GM19025 (cell line): ENCODE data around the gene GNG7.
"Not testable (repeated sequence)": the region's sequence is repeated elsewhere in the genome, so short reads cannot be mapped to it uniquely, and the experiment has no call there.

Experiments used
- ATAC-seq: cut with Tn5 transposase; IDR thresholded peaks from one replicate; pipeline ENCODE4 v1.9.1; 2021; ENCODE audit warnings: mild to moderate bottlenecking, low read depth, moderate library complexity; ENCODE audit not compliant: unreplicated experiment

The GNG7 gene

DNA sequence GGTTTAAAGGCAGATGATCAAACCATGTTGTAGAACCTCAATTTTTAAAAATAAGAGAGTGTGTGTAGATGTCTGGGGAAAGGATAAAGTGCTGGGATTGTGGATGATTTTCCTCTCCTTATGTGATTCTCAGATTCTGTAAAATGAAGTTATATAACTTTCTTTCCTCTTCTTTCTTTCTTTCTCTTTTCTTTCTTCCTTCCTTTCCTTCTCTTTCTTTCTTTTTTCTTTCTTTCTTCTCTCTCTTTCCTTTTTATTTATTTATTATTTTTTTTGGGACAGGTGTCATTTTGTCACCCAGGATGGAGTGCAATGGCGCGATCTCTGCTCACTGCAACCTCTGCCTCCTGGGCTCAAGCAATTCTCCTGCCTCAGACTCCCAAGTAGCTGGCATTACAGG, 144.0 kb downstream of the GNG7 start:
- no peak for ATAC-seq

DNA sequence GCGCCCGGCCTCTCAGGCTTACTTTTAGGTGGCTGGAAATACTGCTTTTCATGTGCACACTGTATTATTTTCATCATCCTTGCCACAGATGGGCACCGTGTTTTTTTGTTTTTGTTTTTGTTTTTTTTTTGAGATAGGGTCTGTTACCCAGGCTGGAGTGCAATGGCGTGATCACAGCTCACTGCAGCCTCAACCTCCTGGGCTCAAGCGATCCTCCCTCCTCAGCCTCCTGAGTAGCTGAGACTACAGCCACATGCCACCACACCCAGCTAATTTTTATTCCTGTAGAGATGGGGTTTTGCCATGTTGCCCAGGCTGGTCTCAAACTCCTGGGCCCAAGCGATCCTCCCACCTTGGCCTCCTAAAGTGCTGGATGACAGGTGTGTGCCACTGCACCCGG, 144.4 kb downstream of the GNG7 start:
- ATAC-seq = not testable (repeated sequence)

DNA sequence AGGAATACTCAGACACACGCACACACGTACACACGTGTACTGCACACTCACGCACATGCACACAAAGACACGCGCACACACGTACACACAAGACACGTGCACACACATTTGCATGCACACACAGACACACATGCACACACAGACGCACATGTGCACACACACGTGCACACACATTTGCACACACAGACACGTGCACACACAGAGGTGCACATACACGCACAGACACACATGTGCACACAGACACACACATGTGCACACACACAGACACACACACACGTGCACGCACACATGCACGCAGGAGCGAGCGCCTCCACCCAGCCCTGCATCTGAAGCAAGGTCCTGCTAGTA, 145.4 kb downstream of the GNG7 start:
- no peak for ATAC-seq

DNA sequence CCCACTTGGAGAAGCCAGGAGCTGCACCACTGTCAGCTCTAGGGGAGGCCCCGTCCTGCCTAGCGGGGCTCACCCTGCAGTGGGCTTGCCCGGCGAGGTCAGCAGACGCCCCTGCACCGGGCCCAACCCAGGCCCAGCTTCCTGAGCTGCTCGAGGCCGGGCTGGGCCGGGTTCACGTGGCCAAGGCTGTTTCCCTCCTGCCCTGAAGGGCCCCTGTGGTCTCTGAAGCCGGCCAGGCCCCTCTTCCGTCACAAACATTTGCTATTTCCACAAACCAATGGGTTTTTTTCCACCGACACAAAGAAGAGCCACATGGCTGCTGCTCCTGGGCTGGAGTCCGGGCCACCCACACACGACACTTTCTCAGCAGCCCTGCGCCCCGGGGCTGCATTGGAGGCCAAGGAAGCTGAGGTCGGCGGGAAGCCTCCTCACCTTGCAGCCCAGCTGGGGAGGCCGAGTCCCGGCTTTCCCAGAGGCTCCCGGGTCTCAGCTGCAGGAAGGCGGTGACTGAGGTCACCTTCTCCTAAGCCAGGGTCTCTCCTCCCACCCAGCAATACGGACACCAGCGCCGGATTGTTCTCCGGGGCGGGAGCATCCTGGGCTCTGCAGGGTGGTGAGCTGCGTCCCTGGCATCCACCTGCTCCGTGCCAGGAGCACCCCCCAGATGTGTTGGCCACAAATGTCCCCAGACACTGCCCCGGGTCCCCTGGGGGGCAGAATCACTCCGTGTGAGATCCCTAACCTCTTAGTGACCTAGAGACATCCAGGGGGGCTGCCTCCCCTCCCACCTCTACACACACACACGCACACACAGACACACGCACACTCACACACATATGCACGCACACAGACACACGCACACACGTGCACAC, 146.0 kb downstream of the GNG7 start:
- no peak for ATAC-seq

DNA sequence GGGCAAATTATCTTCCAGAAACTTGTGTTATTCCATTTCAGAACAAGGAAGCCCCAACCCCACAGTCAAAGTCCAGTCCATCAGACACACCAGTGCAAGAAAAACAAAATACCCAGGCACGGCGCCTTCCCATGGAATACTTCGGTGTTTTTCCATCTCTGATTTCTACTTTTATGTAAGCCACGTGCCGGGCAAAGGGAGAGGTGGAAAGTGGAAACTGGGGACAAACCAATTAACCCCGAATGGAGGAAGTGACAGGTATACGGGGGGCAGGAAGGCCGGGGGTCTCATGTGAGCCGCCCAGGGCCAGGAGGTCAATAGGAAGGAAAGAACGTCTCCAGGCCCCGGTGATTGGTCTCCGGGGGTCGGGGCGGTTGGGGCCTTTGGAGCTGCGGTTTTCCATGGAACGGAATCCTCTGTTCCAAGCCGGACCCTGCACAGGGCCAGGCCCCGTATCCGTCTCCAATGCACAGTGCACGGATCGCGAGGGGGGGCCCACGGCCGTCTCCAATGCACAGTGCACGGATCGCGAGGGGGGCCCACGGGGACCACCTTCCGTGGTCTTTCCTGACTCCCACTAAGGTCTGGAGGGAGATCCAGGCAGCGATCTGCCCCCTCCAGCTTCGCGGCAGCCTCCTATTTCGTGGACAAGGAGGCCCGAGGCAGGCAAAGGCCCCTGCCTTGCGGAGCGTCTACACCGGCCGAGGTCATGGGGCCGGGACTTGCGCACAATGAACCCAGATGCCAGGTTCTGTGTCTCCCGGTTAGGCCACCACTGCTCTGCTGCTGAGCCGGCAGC, 146.9 kb downstream of the GNG7 start:
- no peak for ATAC-seq

DNA sequence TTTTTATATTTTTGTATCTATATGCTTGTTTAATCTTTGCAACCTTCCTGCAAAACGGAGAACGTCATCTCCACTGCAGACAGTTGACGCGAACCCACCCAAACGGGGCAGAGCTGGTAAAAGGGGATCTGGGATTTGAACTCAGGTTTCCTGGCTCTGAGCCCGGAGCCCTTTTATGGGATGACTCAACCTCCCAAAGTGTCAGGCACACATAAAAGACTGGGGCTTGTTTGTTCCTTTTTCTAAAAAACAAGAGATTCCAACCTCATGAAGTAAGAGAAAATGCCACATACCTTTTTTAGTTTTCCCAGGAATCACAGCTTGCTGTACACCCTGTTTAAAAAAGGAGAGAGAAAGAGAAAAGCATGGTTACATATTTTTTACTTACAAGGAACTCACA, 147.6 kb downstream of the GNG7 start:
- ATAC-seq = no peak

DNA sequence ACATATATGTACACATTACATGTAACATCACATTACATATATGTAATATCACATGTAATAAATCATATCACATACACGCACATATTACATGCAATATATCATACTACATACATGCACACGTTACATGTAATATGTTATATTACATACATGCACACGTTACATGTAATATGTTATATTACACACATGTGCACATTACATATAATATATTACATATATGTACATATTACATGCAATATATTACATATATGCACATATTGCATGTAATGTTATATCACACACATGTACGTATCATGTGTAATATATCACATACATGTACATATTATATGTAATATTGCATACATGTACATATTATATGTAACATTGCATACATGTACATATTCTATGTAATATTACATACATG, 149.0 kb downstream of the GNG7 start:
- no peak for ATAC-seq

DNA sequence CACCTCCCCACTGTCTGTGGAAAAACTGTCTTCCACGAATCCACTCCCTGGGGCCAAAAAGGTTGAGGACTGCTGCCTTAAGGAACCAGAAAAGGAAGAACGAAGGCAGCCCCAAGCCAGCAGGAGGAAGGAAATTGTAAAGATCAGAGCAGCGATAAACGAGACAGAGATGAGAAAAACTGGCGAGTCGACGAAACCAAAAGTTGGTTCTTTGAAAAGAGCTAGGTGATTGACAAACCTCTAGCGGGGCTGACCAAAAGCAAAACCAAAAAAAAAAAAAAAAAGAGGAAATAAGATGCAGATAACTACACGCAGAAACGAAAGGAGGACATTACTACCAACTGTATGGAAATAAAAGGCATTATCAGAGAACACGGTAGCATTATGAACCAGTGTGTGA, 149.6 kb downstream of the GNG7 start:
- ATAC-seq = no peak

DNA sequence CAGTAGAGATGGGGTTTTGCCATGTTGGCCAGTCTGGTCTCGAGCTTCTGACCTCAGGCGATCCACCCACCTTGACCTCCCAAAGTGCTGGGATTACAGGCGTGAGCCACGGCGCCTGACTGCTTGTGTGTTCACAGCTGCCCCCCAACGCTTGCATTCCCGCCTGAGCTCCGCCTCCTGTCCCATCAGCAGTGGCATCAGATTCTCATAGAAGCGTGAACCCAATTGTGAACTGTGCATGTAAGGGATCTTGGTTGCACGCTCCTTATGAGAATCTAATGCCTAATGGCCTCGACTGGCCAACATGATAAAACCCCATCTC, 150.7 kb downstream of the GNG7 start:
- no peak for ATAC-seq

DNA sequence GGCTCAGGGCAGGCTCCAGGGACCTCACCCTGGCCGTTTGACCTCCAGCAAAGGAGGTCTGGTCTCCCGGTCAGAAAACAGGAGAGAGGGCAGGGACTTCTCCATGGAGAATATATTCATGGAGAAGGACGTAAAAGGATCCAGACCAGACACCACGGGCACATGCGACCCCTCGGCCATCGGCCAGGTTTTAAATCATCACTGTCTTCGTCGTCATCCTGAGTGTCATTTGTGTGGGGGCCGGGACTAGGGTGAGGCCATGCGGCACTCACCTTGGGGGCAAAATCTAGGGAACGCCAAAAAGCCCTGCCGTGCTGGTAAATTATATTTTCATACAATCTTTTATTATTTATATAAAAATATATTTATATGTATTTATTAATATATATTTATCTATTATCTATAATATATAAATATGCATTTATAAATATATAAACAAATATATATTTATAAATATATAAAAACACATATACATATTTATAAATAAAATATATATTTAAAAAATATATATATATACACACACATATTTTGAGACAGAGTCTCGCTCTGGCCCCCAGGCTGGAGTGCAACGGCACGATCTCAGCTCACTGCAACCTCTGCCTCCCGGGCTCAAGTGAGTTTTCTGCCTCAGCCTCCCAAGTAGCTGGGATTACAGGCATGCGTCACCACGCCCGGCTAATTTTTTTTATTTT, 151.2 kb downstream of the GNG7 start:
- ATAC-seq = no peak

DNA sequence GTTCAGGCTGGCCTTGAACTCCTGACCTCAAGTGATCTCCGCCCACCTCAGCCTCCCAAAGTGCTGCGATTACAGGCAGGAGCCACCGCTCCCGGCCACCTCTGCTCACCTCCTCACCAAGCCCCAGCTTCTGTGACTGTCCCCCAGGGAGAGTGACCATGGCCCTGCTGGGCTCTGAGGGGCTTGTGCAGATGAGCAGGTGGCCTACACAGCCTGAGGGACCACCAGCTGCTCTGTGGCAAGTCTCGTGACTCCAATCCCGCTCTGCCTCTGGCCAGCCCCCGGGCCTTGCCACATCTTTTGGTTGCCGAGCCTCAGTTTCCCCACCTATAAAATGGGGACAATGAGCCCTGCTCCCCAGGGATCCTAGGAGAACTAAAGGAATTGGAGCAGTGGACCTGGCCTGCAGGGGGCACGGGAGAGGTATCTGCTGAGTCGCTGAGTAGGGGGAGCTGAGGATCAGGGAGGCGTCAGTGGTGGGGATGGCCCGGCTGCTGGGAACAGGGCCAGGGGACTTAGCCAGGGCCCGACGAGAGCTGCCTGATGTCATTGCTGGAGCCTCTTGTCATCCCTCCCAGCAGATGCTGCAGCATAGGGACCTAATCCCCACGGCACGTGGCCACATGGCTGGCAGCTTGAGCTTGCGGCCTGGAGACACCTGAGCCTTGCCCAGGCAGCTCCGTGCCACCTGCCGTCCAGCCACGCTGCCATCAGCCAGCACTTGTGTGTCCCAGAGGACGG, 151.9 kb downstream of the GNG7 start:
- no peak for ATAC-seq

DNA sequence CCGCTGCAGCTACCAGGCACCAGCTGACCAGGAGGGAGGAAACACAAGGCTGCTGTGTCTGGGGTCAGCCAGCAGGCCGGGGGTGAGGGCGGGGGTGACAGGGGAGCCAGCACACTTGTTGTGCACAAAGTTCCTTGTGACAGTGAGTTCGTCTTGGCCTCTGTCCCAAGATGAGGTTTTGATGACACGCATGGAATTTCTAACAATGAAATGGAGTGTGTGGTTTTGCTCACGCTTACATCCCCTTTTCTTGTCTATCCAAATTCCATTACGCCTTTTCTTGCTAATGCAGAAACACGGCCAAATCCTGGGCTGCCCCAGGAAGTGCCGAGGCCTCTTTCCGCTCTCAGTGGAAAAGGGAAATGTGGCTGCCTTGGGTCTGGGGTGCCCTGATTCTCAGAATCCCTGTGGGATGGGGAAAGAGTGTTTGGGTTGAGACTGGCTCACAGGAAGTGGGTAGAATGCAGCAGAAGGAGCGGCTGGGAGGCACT, 152.7 kb downstream of the GNG7 start:
- no peak for ATAC-seq

DNA sequence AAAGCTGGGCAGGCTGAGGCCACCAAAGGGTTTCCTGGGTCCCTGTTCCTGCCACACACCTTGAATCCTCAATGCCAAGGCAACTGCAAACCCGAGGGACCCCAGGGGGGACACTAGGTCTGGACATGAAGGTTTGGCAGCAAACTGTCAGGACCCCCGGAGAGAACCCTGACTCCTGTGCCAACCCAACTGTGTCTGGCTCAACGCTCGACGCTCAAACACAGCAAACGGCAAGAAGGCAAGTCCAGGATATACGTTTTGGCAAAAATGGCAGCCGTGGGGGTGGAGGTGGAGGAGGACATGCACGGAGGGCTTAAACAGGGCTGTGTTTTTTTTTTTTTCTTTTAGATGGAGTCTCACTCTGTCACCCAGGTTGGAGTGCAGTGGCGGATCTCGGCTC, 153.5 kb downstream of the GNG7 start:
- no peak for ATAC-seq

DNA sequence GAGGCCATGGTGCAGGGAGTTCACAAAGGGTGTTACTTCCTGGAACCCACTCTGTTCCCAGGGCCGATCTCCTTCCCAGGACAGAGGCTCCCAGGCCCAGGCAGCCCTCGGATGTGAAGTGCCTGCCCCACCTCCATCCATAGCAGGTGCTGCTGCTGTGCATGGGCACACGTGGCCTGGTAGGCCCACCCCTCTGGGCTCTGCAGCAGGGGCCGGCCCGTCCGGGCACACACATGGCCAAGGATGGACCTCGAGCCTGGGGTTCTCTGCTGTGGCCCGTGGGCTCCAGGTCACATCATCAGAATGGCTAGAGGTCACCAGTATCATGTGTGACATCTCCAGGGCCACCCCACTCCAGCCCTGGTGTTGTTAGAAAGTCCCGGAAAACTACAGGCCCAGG, 154.8 kb downstream of the GNG7 start:
- ATAC-seq = no peak

DNA sequence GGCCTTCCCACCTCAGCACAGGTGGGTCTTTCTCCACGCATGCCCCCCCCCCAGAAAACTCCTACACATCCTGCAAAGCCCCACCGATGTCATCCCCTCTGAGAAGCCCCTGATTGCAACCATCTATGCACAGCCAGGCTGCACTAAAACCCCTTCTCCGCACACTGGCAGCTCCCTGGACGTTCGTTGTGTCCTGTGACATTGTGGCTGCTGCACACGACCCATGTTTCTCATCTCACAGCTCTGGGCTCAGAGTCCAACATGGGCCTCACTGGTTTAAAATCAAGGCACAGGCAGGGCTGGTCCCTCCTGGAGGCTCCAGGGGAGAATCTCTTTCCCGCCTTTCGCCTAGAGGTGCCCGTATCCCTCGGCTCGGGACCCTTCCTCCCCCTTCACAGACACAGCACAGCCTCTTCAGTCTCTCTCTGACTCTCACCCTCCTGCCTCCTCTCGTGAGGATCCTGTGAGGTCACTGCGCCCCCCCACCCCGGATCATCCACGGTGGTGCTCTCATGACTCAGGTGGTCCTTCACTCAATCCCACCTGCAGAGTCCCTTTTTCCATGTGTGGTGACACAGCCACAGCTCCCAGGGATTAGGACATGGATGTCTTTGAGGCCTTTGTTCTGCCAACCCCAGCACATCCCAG, 155.3 kb downstream of the GNG7 start:
- no peak for ATAC-seq

DNA sequence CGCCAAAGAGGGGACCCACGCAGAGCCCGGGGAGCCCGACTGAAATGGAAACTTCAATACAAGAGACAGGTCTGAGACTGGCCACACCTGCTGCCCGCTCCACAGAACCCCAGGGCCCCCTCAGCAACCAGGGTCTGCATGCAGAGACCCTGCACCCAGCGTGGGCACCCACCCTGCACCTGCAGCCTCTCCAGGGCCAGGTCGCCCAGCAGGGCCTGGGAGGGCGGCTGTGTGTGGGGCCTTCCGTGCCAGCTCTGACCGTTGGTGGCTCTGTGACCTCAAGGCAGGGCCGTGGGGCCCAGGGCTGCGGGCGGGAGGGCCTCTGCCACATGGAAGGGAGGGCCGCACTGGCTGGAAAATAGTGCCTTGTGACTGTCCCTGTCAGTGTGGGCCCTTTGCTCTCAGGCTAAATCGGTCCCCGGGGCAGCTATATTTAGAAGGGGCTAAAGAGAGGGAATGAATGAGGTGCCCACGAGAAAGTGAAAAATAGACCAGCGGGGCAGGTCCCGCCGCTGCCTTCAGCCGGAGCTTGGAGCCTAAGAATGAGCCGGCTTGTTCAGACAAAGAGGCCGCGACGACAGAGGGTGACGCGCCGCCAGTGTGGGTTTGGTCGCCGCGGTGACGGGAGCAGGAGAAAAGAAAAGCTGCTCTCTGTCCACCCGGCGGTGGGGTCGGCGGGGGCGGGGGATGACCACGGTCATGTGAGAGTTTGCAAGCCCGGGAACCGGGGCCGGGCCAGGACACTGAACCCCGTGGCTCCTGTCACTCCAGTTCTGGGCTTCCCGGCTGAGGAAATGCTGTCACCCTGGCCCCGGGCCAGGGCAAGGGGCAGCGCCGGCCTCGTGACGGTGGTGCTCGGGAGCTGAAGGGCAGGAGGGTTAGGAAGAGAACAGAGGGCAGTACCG, 156.1 kb downstream of the GNG7 start:
- no peak for ATAC-seq

DNA sequence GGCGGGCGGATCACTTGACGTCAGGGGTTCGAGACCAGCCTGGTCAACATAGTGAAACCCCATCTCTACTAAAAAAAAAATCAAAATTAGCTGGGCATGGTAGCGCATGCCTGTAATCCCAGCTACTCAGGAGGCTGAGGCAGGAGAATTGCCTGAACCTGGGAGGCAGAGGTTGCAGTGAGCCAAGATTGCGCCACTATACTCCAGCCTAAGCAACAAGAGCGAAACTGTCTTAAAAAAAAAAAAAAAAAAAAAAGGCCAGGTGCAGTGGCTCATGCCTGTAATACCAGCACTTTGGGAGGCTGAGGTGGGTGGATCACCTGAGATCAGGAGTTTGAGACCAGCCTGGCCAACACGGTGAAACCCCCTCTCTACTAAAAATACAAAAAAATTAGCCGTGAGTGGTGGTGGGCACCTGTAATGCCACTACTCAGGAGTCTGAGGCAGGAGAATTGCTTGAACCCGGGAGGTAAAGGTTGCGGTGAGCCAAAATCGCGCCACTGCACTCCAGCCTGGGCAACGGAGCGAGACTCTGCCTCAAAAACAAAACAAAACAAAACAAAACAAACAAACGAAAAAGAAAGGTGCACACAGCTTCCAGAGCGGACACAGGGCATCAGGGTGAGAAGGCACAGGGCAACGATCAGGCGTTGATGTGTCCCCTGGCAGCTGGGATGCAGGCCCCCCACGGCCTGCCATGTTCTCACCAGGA, 156.9 kb downstream of the GNG7 start:
- not testable (repeated sequence) for ATAC-seq

DNA sequence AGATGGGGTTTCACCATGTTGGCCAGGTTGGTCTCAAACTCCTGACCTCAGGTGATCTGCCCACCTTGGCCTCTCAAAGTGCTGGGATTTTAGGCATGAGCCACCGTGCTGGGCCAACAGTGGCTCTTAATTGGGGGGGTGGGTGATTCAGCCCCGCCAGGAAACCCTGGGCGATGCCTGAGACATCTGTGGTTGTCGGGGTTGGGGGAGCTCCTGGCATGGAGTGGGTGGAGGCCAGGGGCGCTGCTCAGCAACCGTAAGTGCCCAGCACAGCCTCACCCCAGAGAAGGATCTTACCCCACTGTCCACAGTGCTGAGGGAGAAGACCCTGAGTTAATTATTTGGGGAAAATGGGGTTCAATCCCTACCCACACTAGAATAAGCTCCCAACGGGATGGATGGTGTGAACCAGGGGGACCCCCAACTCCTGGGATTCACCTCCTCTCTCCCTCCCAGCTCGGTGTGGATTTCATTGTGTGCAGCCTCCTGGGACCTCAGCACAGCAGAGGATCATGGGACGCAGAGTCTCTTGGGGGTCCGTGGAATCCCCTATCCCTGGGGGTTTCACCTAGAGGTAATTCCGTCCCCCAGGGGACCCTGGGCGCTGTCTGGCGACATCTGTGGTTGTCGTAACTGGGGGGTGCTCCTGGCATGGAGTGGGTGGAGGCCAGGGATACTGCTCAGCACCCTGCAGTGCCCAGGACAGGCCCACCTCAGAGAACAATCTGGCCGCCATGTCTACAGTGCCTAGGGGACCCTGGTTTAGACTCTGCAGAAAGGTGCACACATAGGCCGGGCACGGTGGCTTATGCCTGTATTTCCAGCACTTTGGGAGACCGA, 157.7 kb downstream of the GNG7 start:
- no peak for ATAC-seq
